Astrocyte (in vitro differentiated cells and primary cell): ENCODE measurements around the gene PDS5B. TPM values are rescaled to one million over a fixed set of nuclear protein-coding genes. Genes with fewer than 3 reads are reported as not detected.

Source experiments
- DNase-seq: peaks from one replicate; pipeline ENCODE4 v3.0.0-alpha.2; 2010; ENCODE audit warnings: low read depth
- FAIRE-seq: peaks from 2 replicates; lab custom pipeline; 2011; peaks lifted over from hg19 to GRCh38; lab: Jason Lieb, UNC
- H2AFZ ChIP-seq: 2 replicates; pipeline ENCODE4 v1.6.0; 2012; ENCODE audit warnings: low read depth, low read length, inconsistent platforms
- H3K27ac ChIP-seq: 2 replicates; pipeline ENCODE4 v1.5.1; 2011; ENCODE audit warnings: low read depth, low read length, inconsistent platforms
- H3K27me3 ChIP-seq: 2 replicates; pipeline ENCODE4 v1.6.0; 2011; ENCODE audit warnings: low read length, inconsistent platforms; ENCODE audit not compliant: insufficient read depth
- H3K36me3 ChIP-seq: 2 replicates; pipeline ENCODE4 v1.5.1; 2011; ENCODE audit warnings: low read length, inconsistent platforms; ENCODE audit not compliant: insufficient read depth
- H3K4me1 ChIP-seq: 2 replicates; pipeline ENCODE4 v1.5.1; 2011; ENCODE audit warnings: low read length, inconsistent platforms; ENCODE audit not compliant: insufficient read depth
- H3K4me2 ChIP-seq: 2 replicates; pipeline ENCODE4 v1.6.0; 2012; ENCODE audit warnings: low read length, inconsistent platforms
- H3K4me3 ChIP-seq: 2 replicates; pipeline ENCODE4 v1.5.1; 2011; ENCODE audit warnings: low read depth, mild to moderate bottlenecking, low read length, inconsistent platforms; ENCODE audit not compliant: insufficient read depth
- H3K79me2 ChIP-seq: 2 replicates; pipeline ENCODE4 v1.6.0; 2012; ENCODE audit warnings: mild to moderate bottlenecking, low read length, inconsistent platforms; ENCODE audit not compliant: insufficient read depth
- H3K9ac ChIP-seq: 2 replicates; pipeline ENCODE4 v1.6.0; 2012; ENCODE audit warnings: mild to moderate bottlenecking, low read length, inconsistent platforms
- H3K9me3 ChIP-seq: 2 replicates; pipeline ENCODE4 v1.5.1; 2012; ENCODE audit warnings: low read depth, mild to moderate bottlenecking, low read length, inconsistent platforms; ENCODE audit not compliant: insufficient read depth
- H4K20me1 ChIP-seq: 2 replicates; pipeline ENCODE4 v1.6.0; 2012; ENCODE audit warnings: low read length, inconsistent platforms; ENCODE audit not compliant: insufficient read depth
- H3K27ac Mint-ChIP-seq: one replicate; pipeline ENCODE4 v1.8.0; 2021; ENCODE audit warnings: mild to moderate bottlenecking, mixed read lengths; ENCODE audit not compliant: unreplicated experiment
- H3K27me3 Mint-ChIP-seq: one replicate; pipeline ENCODE4 v1.8.0; 2021; ENCODE audit warnings: low read depth, mixed read lengths; ENCODE audit not compliant: unreplicated experiment
- H3K36me3 Mint-ChIP-seq: one replicate; pipeline ENCODE4 v1.8.0; 2021; ENCODE audit warnings: low read depth, mixed read lengths; ENCODE audit not compliant: unreplicated experiment
- H3K4me1 Mint-ChIP-seq: one replicate; pipeline ENCODE4 v1.8.0; 2021; ENCODE audit warnings: low read depth, mixed read lengths; ENCODE audit not compliant: unreplicated experiment
- H3K4me3 Mint-ChIP-seq: one replicate; pipeline ENCODE4 v1.8.0; 2021; ENCODE audit warnings: mild to moderate bottlenecking, moderate library complexity, mixed read lengths; ENCODE audit not compliant: unreplicated experiment
- H3K9me3 Mint-ChIP-seq: one replicate; pipeline ENCODE4 v1.8.0; 2021; ENCODE audit warnings: mild to moderate bottlenecking, mixed read lengths; ENCODE audit not compliant: unreplicated experiment
- CTCF ChIP-seq: IDR thresholded peaks from 2 replicates; pipeline ENCODE4 v1.5.1; 2011; ENCODE audit warnings: low read depth, mild to moderate bottlenecking, inconsistent platforms, low read length, moderate library complexity; ENCODE audit not compliant: insufficient read depth
- EZH2 ChIP-seq: IDR thresholded peaks from 2 replicates; pipeline ENCODE4 v1.6.1; 2012; ENCODE audit warnings: mild to moderate bottlenecking, low read length, inconsistent platforms; ENCODE audit not compliant: insufficient read depth
- total RNA-seq: library from RNA; stranded (reverse); gene quantifications from 2 replicates; pipeline ENCODE4 v1.2.1, GENCODE V29; 2021

The PDS5B gene
- total RNA-seq, 1 donor from 2014 or later: 43.1 TPM

- TF ChIP-seq CTCF (no peak), EZH2 (no peak)
- peaks cover under 1% of the 10 kb centered on the region for H3K4me1 ChIP-seq
- H3K27ac Mint-ChIP-seq: no peak overlapping the region
- peaks cover 98% of the 10 kb centered on the region for H3K79me2 ChIP-seq
- no peak overlapping the region for H3K4me3 Mint-ChIP-seq
- H3K27ac ChIP-seq: no peak overlapping the region
- no peaks in the 10 kb centered on the region for H3K9me3 Mint-ChIP-seq
- FAIRE-seq: no peak
- no peak overlapping the region for H2AFZ ChIP-seq
- no peak overlapping the region for H3K4me3 ChIP-seq
- peak; percentile 22 for DNase-seq
- no peaks in the 10 kb centered on the region for H3K36me3 Mint-ChIP-seq
- H3K4me2 ChIP-seq: no peak overlapping the region
- no peak overlapping the region for H3K9ac ChIP-seq
- peaks cover 76% of the 10 kb centered on the region for H4K20me1 ChIP-seq
- H3K27me3 ChIP-seq: no peaks in the 10 kb centered on the region
- H3K27me3 Mint-ChIP-seq: no peaks in the 10 kb centered on the region
- no peaks in the 10 kb centered on the region for H3K9me3 ChIP-seq
- H3K4me1 Mint-ChIP-seq: peaks cover 18% of the 10 kb centered on the region
- H3K36me3 ChIP-seq: no peaks in the 10 kb centered on the region
Measured at GRCh38 chr13:32594157-32594738, 8.0 kb downstream of the PDS5B start.

- peaks cover 98% of the 10 kb centered on the region for H3K79me2 ChIP-seq
- H3K4me2 ChIP-seq: no peak overlapping the region
- no peak overlapping the region for H3K4me3 ChIP-seq
- H3K4me1 ChIP-seq: no peaks in the 10 kb centered on the region
- FAIRE-seq (no peak), DNase-seq (no peak)
- Mint-ChIP-seq H3K9me3 (peaks cover 2% of the 10 kb centered on the region), H3K4me1 (peaks cover 9% of the 10 kb centered on the region), H3K27ac (no peak overlapping the region), H3K4me3 (no peak overlapping the region), H3K36me3 (peaks cover 2% of the 10 kb centered on the region), H3K27me3 (no peaks in the 10 kb centered on the region)
- peaks cover 75% of the 10 kb centered on the region for H4K20me1 ChIP-seq
- no peak overlapping the region for H3K9ac ChIP-seq
- TF ChIP-seq EZH2: no peak
- TF ChIP-seq CTCF: no peak
- no peaks in the 10 kb centered on the region for H3K27me3 ChIP-seq
- H3K27ac ChIP-seq: no peak overlapping the region
- H3K36me3 ChIP-seq: no peaks in the 10 kb centered on the region
- H2AFZ ChIP-seq: no peak overlapping the region
- no peaks in the 10 kb centered on the region for H3K9me3 ChIP-seq
Measured at GRCh38 chr13:32595306-32595705, 9.1 kb downstream of the PDS5B start.

GRCh38 chr13:32600890-32601289 is 14.6 kb downstream of the PDS5B start:
- no peak overlapping the region for H3K27ac Mint-ChIP-seq
- Histone ChIP-seq H3K27ac (no peak overlapping the region), H3K27me3 (no peaks in the 10 kb centered on the region), H3K4me3 (no peak overlapping the region), H3K9ac (no peak overlapping the region), H4K20me1 (peaks cover 56% of the 10 kb centered on the region), H3K4me1 (no peaks in the 10 kb centered on the region), H3K79me2 (peaks cover 85% of the 10 kb centered on the region), H3K4me2 (no peak overlapping the region), H3K9me3 (no peaks in the 10 kb centered on the region), H3K36me3 (no peaks in the 10 kb centered on the region), H2AFZ (no peak overlapping the region)
- FAIRE-seq: no peak
- H3K4me3 Mint-ChIP-seq: no peak overlapping the region
- no peak for DNase-seq
- no peak for TF ChIP-seq EZH2
- no peak for TF ChIP-seq CTCF
- H3K4me1 Mint-ChIP-seq: no peaks in the 10 kb centered on the region
- peaks cover 6% of the 10 kb centered on the region for H3K9me3 Mint-ChIP-seq
- no peaks in the 10 kb centered on the region for H3K27me3 Mint-ChIP-seq
- H3K36me3 Mint-ChIP-seq: peaks cover 5% of the 10 kb centered on the region
